GM12891 (cell line): Measurements from ENCODE around the gene SAV1.
A peak's percentile ranks its signal among the peaks of the same experiment; 100 is the strongest.
"Not testable (repeated sequence)": the region's sequence is repeated elsewhere in the genome, so short reads cannot be mapped to it uniquely, and the experiment has no call there.

ENCODE experiments used
- DNase-seq: peaks from one replicate; pipeline ENCODE4 v3.0.0; 2011; ENCODE audit warnings: low spot score; ENCODE audit not compliant: insufficient read length
- FAIRE-seq: peaks from 2 replicates; lab custom pipeline; 2011; peaks lifted over from hg19 to GRCh38; lab: Jason Lieb, UNC
- PAX5 ChIP-seq: IDR thresholded peaks from 2 replicates; pipeline ENCODE4 v1.6.1; 2011; ENCODE audit warnings: low read length, moderate library complexity, mild to moderate bottlenecking; ENCODE audit not compliant: insufficient read depth, severe bottlenecking
- POLR2A ChIP-seq: IDR thresholded peaks from 2 replicates; pipeline ENCODE4 v1.6.1; 2011; ENCODE audit warnings: low read depth, low read length, control low read depth
- POLR2AphosphoS5 ChIP-seq: IDR thresholded peaks from 2 replicates; pipeline ENCODE4 v1.6.1; 2011; ENCODE audit warnings: low read depth, low read length, control low read depth
- POU2F2 ChIP-seq: IDR thresholded peaks from 2 replicates; pipeline ENCODE4 v1.6.1; 2011; ENCODE audit warnings: low read depth, mild to moderate bottlenecking, control low read depth, low read length, moderate library complexity
- SPI1 ChIP-seq: IDR thresholded peaks from 2 replicates; pipeline ENCODE4 v1.6.1; 2011; ENCODE audit warnings: low read depth, low read length, control low read depth
- TAF1 ChIP-seq: IDR thresholded peaks from 2 replicates; pipeline ENCODE4 v1.6.1; 2011; ENCODE audit warnings: low read depth, low read length, control low read depth

SAV1 gene

DNA sequence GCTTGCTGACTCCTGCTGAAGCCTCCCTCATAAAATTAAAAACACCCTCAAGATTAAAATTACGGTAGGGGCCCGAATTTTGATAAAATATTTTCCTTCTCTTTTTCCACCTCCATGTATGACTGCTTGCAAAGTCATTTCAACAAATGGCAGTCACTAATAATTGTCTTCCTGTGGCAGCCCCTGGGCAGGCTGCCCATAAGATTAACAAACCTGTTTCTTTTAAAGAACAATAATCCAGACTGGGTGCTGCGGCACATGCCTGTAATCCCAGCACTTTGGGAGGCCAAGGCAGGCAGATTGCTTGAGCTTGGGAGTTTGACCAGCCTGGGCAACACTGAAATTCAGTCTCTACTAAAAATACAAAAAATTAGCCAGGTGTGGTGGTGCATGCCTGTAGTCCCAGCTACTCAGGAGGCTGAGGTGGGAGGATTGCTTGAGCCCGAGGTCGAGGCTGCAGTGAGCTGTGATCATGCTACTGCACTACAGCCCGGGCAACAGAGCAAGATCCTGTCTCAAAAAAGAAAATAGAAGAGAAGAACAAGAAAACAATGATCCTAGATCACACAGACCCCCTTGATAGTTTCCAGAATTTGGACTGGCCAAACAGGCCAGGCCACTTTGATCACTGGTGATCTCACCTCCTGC is 8.7 kb downstream of the SAV1 start:
- no peak for DNase-seq
- TF ChIP-seq SPI1 (no peak), PAX5 (no peak), POU2F2 (no peak), POLR2AphosphoS5 (no peak), TAF1 (no peak), POLR2A (no peak)
- no peak for FAIRE-seq

GRCh38 chr14:50658203-50658602 is 9.9 kb downstream of the SAV1 start:
- DNase-seq (no peak), FAIRE-seq (no peak)
- no peak for TF ChIP-seq TAF1
- TF ChIP-seq POLR2AphosphoS5, result no peak
- no peak for TF ChIP-seq SPI1
- no peak for TF ChIP-seq PAX5
- TF ChIP-seq POLR2A, result no peak
- TF ChIP-seq POU2F2, result no peak

DNA sequence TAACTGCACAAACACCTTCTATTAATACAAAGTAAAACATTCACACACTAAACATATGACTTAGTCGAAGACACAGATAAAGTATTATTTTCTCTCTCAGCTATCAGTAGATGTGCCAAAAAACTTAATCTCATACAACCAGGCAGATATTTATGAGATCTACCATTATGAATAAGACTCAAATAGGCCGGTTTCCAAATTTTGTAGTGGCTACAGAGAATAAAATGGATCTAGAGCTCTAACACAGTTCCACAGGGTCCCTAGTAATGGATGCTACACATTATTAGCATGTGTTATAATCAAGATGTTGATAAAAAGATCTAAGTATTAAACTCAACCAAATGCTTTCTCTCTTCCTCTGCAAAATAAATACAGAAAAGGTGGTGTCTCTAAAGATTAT is 10.4 kb downstream of the SAV1 start:
- no peak for DNase-seq
- TF ChIP-seq TAF1, result no peak
- no peak for TF ChIP-seq POU2F2
- no peak for TF ChIP-seq POLR2A
- TF ChIP-seq POLR2AphosphoS5, result no peak
- TF ChIP-seq PAX5, result no peak
- FAIRE-seq, result no peak

DNA sequence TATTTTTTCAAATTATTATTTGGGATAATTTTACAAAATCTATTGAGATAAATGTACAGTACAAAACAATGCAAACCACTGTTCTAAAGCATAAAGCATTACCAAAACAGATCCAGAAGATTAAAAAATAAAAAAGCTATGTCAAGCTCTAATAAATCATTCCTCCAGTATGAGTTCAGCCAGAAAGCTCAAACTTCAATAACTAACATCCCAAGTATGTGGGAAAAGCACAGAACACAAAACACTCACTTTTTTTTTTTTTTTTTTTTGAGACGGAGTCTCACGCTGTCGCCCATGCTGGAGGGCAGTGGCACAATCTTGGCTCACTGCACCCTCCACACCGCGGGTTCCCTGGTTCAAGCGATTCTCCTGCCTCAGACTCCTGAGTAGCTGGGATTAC is 11.3 kb downstream of the SAV1 start:
- FAIRE-seq (no peak), DNase-seq (no peak)

GRCh38 chr14:50649691-50650090 is 18.4 kb downstream of the SAV1 start:
- no peak for TF ChIP-seq TAF1
- TF ChIP-seq POLR2A, result no peak
- TF ChIP-seq POLR2AphosphoS5, result no peak
- TF ChIP-seq PAX5, result no peak
- no peak for TF ChIP-seq POU2F2
- no peak for TF ChIP-seq SPI1
- no peak for DNase-seq
- peak; percentile 74 for FAIRE-seq

More for the DNA sequence above, 11.3 kb downstream of the SAV1 start:
- TF ChIP-seq SPI1 (no peak), POLR2A (no peak), POLR2AphosphoS5 (no peak), POU2F2 (no peak), PAX5 (no peak), TAF1 (no peak)

- DNase-seq (no peak), FAIRE-seq (no peak)
- TF ChIP-seq SPI1, result no peak
- TF ChIP-seq PAX5, result no peak
- TF ChIP-seq POU2F2, result no peak
- TF ChIP-seq POLR2AphosphoS5, result no peak
- TF ChIP-seq POLR2A, result no peak
- TF ChIP-seq TAF1, result no peak
Measured at GRCh38 chr14:50647753-50648152, 20.4 kb downstream of the SAV1 start.

GRCh38 chr14:50647282-50647681 is 20.8 kb downstream of the SAV1 start:
- peak; percentile 94 for FAIRE-seq

GRCh38 chr14:50635141-50635540 is 33.0 kb downstream of the SAV1 start:
- TF ChIP-seq POLR2AphosphoS5, result no peak
- TF ChIP-seq POLR2A, result no peak
- no peak for TF ChIP-seq PAX5
- no peak for TF ChIP-seq POU2F2
- TF ChIP-seq TAF1, result no peak
- TF ChIP-seq SPI1, result no peak
- no peak for DNase-seq
- FAIRE-seq, result no peak

More at GRCh38 chr14:50647282-50647681, 20.8 kb downstream of the SAV1 start:
- TF ChIP-seq PAX5, result peak; percentile 40
- TF ChIP-seq TAF1, result no peak
- TF ChIP-seq POU2F2, result no peak
- no peak for TF ChIP-seq POLR2AphosphoS5
- DNase-seq, result no peak

DNA sequence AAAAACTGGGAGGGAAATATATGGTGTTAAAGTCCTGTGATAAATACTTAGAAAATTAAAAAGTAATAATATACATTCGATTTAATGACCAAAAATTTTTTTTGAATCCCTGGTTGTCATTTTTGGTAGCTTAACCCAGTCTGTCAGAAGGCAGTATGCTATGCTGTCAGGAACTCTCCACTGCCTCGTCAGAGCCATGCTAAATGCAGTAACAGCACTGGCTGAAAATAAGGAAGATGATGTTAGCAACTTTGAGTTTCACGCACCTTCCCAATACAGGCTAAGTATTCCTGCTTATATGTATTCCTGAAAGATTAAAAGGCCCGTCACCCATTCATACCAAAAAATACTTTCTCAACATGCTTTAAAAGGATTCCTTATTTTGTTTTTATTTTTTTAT is 34.2 kb downstream of the SAV1 start:
- TF ChIP-seq POLR2A, result no peak
- DNase-seq (no peak), FAIRE-seq (no peak)

GRCh38 chr14:50631408-50631821 is 36.7 kb downstream of the SAV1 start:
- FAIRE-seq (peak; percentile 16), DNase-seq (no peak)
- TF ChIP-seq POLR2AphosphoS5 (no peak), POU2F2 (no peak), TAF1 (no peak), SPI1 (no peak), POLR2A (no peak), PAX5 (no peak)

GRCh38 chr14:50624947-50625346 is 43.2 kb downstream of the SAV1 start:
- FAIRE-seq, DNase-seq: not testable (repeated sequence)
